GM19099 (cell line): ENCODE measurements around the gene MED12L.

Experiments
- POLR2A ChIP-seq: IDR thresholded peaks from 3 replicates; pipeline ENCODE4 v1.6.1; 2011; ENCODE audit warnings: low read depth; ENCODE audit not compliant: insufficient read length; ENCODE audit errors: extremely low read depth

The MED12L gene

DNA sequence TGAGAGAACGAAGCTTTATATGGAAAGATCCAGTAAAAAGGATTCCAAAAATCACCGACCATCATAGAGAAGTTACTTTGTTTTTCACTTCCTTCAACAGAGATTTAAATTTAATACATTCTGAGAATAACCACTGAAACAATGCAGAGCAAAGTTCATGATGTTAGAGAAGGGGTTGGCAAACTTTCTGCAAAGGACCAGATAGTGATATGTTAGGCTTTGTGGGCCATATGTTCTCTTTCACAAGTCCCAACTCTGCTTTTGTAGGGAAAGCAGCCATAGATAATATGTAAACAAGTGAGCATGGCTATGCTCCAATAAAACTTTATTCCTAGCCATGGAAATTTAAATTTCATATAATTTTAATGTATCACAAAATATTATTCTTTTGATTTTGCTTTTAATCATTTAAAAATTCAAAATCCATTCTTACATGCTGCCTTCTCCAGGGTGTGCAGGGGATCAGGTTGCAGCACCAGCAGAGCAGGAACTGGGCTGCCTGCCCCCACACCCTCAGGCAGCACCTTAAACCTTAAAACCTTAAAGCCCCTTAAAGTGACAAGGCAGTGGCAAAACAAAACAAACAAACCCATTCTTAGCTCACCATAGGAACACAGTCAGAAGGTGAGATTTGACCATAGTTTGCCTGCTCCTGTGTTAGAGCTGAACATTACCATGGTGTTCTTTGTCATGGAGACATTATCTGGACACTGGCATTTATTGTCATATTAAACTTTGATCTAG is 392.3 kb downstream of the MED12L start:
- TF ChIP-seq POLR2A: no peak

DNA sequence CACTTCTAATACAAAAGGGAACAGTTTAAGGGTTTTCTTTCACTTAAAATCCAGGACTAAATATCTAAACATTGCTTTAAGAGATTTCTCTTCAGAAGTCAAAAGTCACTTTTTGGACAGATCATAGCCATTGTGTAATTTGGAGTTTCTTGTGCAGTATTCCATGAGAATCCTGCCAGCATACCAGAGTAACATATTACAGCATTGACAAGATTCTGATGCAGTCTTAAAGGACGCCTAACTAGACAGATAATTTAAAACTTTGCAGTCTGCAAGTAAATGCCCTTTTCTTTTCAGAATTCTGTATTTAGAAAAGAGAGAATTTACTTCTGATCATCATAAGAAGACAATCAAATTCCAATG is 392.9 kb downstream of the MED12L start:
- no peak for TF ChIP-seq POLR2A

DNA sequence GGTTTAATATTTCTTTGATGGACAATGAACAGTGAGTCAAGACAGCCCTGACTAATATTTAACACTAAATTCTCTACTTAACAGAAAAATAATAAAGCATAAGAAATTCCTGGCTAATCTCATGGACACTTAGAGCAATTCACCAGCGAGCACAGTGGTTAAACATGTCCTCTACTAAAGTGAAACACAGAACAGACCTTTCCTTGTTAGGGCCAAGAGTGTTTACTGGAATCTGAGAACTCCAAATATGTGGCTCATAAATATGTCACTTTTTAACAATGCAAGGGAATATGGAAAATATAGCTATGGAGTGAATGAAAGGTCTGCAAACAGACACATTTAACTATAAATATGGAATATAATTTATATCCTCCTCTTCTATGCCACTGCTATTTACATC is 394.0 kb downstream of the MED12L start:
- no peak for TF ChIP-seq POLR2A

DNA sequence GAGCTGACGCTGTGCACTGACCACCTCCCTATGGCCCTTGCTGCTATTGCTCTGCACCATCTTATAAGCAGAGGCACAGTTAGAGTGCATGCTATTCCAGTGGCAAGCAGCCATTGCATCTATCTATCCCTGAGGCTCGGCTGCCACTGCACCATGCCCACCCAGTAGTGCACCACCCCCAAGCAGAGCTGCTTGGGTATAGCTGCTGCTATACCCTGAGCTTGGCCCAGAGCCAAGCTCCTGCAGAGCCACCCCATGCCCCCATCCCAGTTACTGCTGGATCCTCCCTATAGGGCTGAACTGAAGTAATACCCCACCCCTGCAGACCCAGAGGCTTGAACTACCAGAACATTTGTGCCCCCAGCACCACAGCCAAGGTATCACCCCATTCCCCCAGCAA is 395.0 kb downstream of the MED12L start:
- TF ChIP-seq POLR2A: no peak

DNA sequence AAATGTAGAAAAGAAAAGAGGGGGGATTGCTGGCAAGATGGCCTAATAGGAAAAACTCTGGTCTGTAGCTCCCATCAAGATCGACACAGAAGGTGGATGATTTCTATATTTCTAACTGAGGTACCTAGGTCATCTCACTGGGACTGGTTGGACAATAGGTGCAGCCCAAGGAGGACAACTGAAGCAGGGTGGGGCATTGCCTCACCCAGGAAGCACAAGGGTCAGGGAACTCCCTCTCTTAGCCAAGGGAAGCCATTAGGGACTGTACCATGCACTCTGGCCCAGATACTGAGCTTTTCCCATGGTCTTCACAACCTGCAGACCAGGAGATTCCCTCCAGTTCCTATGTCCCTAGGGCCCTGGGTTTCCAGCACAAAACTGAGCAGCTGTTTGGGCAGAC is 398.0 kb downstream of the MED12L start:
- TF ChIP-seq POLR2A: no peak

DNA sequence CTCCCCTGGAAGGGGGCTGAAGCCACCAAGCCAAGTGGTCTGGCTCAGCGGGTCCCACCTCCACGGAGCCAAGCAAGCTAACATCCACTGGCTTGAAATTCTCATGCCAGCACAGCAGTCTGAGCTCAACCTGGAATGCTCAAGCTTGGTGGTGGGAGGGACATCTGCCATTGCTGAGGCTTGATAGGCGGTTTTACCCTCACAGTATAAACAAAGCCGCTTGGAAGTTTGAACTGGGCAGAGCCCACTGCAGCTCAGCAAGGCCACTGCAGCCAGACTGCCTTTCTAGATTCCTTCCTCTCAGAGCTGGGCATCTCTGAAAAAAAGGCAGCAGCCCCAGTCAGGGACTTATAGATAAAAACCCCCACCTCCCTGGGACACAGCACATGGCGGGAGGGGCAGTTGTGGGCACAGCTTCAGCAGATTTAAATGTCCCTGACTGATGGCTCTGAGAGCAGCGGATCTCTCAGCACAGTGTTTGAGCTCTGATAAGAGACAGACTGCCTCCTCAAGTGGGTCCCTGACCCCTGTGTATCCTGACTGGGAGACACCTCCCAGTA is 398.6 kb downstream of the MED12L start:
- no peak for TF ChIP-seq POLR2A
